Endothelial cell of coronary artery (primary cell): Measurements from ENCODE around the gene OR1Q1. TPM values are rescaled to one million over a fixed set of nuclear protein-coding genes. Genes with fewer than 3 reads are reported as not detected.

Experiments
- total RNA-seq: library from RNA; depleted of rRNA; stranded (reverse); fragments of >200 nt; gene quantifications from 2 replicates; pipeline ENCODE4 v1.2.3, GENCODE V29; 2014

Gene OR1Q1, protein sequence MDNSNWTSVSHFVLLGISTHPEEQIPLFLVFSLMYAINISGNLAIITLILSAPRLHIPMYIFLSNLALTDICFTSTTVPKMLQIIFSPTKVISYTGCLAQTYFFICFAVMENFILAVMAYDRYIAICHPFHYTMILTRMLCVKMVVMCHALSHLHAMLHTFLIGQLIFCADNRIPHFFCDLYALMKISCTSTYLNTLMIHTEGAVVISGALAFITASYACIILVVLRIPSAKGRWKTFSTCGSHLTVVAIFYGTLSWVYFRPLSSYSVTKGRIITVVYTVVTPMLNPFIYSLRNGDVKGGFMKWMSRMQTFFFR
- not detected in 2 replicates for total RNA-seq

GRCh38 chr9:122614362-122614761 lies at the start of gene OR1Q1:
OR1Q1 (plus strand) TSS chr9:122614738; CDS start chr9:122614738, 0 bp downstream.

GRCh38 chr9:122583284-122583683 lies 31.3 kb upstream of the OR1Q1 start, which contains the start of gene OR1L8:
OR1L8 (minus strand) TSS chr9:122583384; CDS start chr9:122568477, 14,907 bp downstream.

DNA sequence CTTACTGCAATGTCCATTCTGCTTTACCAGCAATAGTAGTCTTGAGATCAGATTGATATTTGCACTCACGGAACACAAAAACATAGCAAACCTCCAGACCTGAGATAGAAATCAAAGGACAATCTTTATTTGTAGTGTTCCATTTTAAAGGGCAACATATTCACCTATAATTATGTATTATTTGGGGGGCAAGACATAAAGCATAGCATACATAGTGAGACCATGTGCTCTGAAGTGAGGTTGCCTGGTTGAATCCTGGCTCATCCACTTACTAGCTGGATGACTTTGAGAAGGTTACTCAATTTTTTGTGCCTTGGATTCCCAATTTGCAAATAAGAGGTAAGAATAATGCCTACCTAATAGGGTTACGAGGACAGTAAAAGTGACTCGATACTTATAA lies 43.0 kb downstream of the OR1Q1 start, which contains the start of gene OR1B1:
Gene OR1B1 (minus strand): TSS at position 101 of the 400 bp plus-strand sequence.

DNA sequence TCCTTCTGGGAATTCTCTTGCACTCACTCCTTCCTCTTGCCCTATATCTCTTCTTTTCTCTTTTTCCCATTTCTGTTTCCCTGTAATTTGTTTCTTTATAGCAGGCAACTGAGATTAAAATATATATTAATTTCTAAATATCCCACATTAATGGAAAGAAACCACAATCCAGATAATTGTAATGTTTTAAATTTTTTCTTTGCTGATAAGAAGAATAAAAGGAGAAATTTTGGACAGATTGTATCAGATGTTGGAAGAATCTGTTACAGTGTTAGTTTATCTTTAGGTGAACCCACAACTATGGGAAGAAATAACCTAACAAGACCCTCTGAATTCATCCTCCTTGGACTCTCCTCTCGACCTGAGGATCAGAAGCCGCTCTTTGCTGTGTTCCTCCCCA lies 46.9 kb downstream of the OR1Q1 start, which contains the start of gene OR1L1:
Gene OR1L1 (plus strand): TSS at position 301 of the 400 bp plus-strand sequence. CDS start 0 bp downstream, at position 301.

Other genes with a start within 250 kb of the OR1Q1 start
- 0.81 and 1.8 TPM in 2 replicates for gene PTGS1, start 243.7 kb upstream of the OR1Q1 start, total RNA-seq
- not detected in 2 replicates for gene OR1J1, start 136.8 kb upstream of the OR1Q1 start, total RNA-seq
- not detected in 2 replicates for gene OR1J2, start 103.9 kb upstream of the OR1Q1 start, total RNA-seq
- gene OR1J4, start 95.6 kb upstream of the OR1Q1 start, total RNA-seq = not detected in 2 replicates
- gene OR1N1, start 87.4 kb upstream of the OR1Q1 start, total RNA-seq = not detected in 2 replicates
- gene OR1N2, start 61.6 kb upstream of the OR1Q1 start, total RNA-seq = not detected in 2 replicates
- under 0.01 and 0.09 TPM in 2 replicates for gene OR1L8, start 31.4 kb upstream of the OR1Q1 start, total RNA-seq
- 0.09 TPM in 1 of 2 replicates, not detected in the other for gene OR1B1, start 42.9 kb downstream of the OR1Q1 start, total RNA-seq
- not detected in 2 replicates for gene OR1L1, start 47.0 kb downstream of the OR1Q1 start, total RNA-seq
- not detected in 2 replicates for gene OR1L3, start 60.4 kb downstream of the OR1Q1 start, total RNA-seq
- not detected in 2 replicates for gene OR1L4, start 109.3 kb downstream of the OR1Q1 start, total RNA-seq
- gene OR1L6, start 127.6 kb downstream of the OR1Q1 start, total RNA-seq = not detected in 2 replicates
- not detected in 2 replicates for gene OR5C1, start 174.2 kb downstream of the OR1Q1 start, total RNA-seq
- gene OR1K1, start 185.4 kb downstream of the OR1Q1 start, total RNA-seq = not detected in 2 replicates
- 64.5 and 66.2 TPM in 2 replicates for gene PDCL, start 213.8 kb downstream of the OR1Q1 start, total RNA-seq